C4-2B (cell line): ENCODE measurements around the gene BOD1L1.

Experiments used
- ZFX ChIP-seq: fragments of 450-650 bp; IDR thresholded peaks from 2 replicates; pipeline ENCODE4 v1.6.1; 2017
- TF ChIP-seq, protein P1 (sequence below): fragments of 450-650 bp; conservative IDR thresholded peaks from 2 replicates; pipeline ENCODE4 v1.5.1; 2017; ENCODE audit warnings: mild to moderate bottlenecking

DNA sequence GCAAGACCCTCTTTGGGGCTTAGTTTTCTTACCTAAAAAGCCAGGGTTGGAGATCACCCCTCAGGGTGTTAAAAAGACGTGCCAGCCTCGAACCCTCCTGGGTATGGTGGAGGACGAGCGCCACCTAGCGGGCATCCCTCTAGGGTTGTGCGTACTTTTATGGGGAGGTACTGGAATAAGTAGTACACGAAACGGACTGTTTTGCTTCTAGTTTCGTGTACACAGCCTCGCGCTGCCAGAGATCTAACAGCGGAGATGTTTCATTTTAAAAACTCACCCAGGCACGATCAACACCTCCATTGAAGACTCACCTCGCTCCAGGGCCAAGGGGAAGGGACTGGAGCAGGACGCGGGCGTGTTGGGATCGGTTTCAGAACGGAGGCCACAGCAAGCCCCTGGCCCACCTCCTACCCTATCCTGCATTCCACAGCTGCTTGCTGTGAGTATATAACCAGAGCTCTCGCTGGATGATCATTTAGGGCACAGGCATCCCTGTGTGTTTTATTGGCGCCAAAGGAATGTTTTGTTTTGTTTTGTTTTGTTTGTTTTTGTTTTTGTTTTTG lies 78.5 kb downstream of the BOD1L1 start:
- TF ChIP-seq, protein P1, sequence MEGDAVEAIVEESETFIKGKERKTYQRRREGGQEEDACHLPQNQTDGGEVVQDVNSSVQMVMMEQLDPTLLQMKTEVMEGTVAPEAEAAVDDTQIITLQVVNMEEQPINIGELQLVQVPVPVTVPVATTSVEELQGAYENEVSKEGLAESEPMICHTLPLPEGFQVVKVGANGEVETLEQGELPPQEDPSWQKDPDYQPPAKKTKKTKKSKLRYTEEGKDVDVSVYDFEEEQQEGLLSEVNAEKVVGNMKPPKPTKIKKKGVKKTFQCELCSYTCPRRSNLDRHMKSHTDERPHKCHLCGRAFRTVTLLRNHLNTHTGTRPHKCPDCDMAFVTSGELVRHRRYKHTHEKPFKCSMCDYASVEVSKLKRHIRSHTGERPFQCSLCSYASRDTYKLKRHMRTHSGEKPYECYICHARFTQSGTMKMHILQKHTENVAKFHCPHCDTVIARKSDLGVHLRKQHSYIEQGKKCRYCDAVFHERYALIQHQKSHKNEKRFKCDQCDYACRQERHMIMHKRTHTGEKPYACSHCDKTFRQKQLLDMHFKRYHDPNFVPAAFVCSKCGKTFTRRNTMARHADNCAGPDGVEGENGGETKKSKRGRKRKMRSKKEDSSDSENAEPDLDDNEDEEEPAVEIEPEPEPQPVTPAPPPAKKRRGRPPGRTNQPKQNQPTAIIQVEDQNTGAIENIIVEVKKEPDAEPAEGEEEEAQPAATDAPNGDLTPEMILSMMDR = peak; percentile 84
- no peak for TF ChIP-seq ZFX
